ENCODE measurements around the gene ZNF319. TPM values are rescaled to one million over a fixed set of nuclear protein-coding genes. Genes with fewer than 3 reads are reported as not detected.

ZNF319 gene
- total and polyA plus RNA-seq, 2 of the 8 experiments (the other 6 are each of a cell fraction or from before 2014, with no cell fraction given): 3.3 to 5.5 TPM

DNA sequence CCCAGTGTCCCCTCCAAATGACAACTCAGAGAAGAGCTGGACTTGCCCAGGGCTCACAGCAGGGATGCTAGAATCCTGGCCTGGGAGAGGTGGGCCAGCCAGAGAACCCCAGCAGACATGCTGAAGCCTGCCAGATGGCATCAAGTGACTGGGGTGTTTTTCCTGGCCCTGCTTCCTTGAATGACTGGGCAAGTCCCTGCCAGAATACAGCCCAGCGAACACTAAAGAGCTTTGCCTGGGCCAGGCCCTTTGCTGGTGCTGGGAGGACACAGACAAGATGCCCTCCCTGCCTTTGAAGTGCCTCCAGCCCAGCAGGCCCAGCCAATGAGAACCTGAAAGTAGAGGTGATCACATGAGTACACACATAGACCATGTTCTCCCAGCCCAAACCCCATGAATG lies 11.5 kb downstream of the ZNF319 start:
- no peak overlapping the region for H3K9ac ChIP-seq (replicated peaks in 1 of 4; ENCODE audit: extremely low read depth in 1 of 4, low read depth in 3 of 4, low read length in 3 of 4)
- no peak overlapping the region for H3K27ac ChIP-seq (ENCODE audit: low read depth, low read length)
- no peaks in the 10 kb centered on the region for H3K36me3 ChIP-seq (ENCODE audit: control insufficient read depth in 2 of 4, insufficient read depth in 4 of 4, low read length in 3 of 4)
- H4K8ac ChIP-seq (ENCODE audit: extremely low read depth, insufficient read depth, low read length): no peak overlapping the region
- no peak overlapping the region for H2AFZ ChIP-seq (ENCODE audit: low read length)
- H3K18ac ChIP-seq (ENCODE audit: extremely low read depth, low read length): no peak overlapping the region
- FAIRE-seq: no peak
- H3K79me1 ChIP-seq (ENCODE audit: low read depth, low read length): no peaks in the 10 kb centered on the region
- no peak overlapping the region for H3K4me3 ChIP-seq (ENCODE audit: extremely low read depth in 1 of 4, insufficient read depth in 2 of 4, low read depth in 3 of 4, low read length in 4 of 4)
- H2BK20ac ChIP-seq (ENCODE audit: low read length): no peak overlapping the region
- no peak overlapping the region for H3K4ac ChIP-seq (replicated peaks; ENCODE audit: insufficient read length, low read depth, low read length)
- no peak overlapping the region for H3K56ac ChIP-seq (replicated peaks; ENCODE audit: insufficient read length, low read depth, low read length)
- no peak overlapping the region for H4K5ac ChIP-seq (ENCODE audit: insufficient read length, low read depth, low read length)
- H3K4me1 ChIP-seq (replicated peaks in 1 of 4; ENCODE audit: control insufficient read depth in 3 of 4, insufficient read depth in 4 of 4, low read length in 3 of 4): peaks cover 0 to 16% (median 6%) of the 10 kb centered on the region in 4 experiments; a peak in 4 of 7 replicates
- H3K14ac ChIP-seq (ENCODE audit: insufficient read length): no peak overlapping the region
- H3K23ac ChIP-seq (ENCODE audit: insufficient read length): no peak overlapping the region
- ChIA-PET CTCF (ENCODE audit: partially characterized antibody) (interaction anchor here (1.5 to 26.3 kb wide), 3 partner anchors 16 to 87 kb away, joined by 4 to 305 read pairs (median 6); no protein-coding TSS in a partner anchor), POLR2A (ENCODE audit: partially characterized antibody) (interaction anchor here (1.9 to 2.6 kb wide), 2 partner anchors 8 to 11 kb away, joined by 6 to 7 read pairs; partner anchors contain the start of gene ZNF319)
- no peak overlapping the region for H3K4me2 ChIP-seq (ENCODE audit: insufficient read depth in 1 of 2, low read depth in 2 of 2, low read length in 2 of 2)
- H4K91ac ChIP-seq (replicated peaks; ENCODE audit: insufficient read length, low read length): peak overlapping the region; percentile 23
- 83% methylated on average over 1 of the region's 1 CpG; no CpG with 5 or more reads in 1 of the 2 experiments for WGBS, 2 experiments (ENCODE audit: extremely low coverage in 1 of 2, insufficient coverage in 1 of 2, insufficient read length in 1 of 2, insufficient replicate concordance in 2 of 2, low coverage in 1 of 2, low lambda C conversion rate in 2 of 2, missing lambda C conversion rate in 1 of 2)
- no peaks in the 10 kb centered on the region for H3K9me3 ChIP-seq (ENCODE audit: insufficient read depth in 2 of 2, low read depth in 1 of 2, low read length in 1 of 2)
- peaks cover 2 to 27% (median 18%) of the 10 kb centered on the region in 4 experiments for H3K27me3 ChIP-seq (replicated peaks in 1 of 4; ENCODE audit: control insufficient read depth in 3 of 4, extremely low read depth in 1 of 4, insufficient read depth in 3 of 4, low read length in 3 of 4)
- no peak for DNase-seq (ENCODE audit: low read depth in 1 of 2, low spot score in 2 of 2)
- H3K79me2 ChIP-seq (ENCODE audit: control insufficient read depth in 1 of 2, insufficient read depth in 2 of 2, low read length in 2 of 2): no peaks in the 10 kb centered on the region
- H2BK15ac ChIP-seq (ENCODE audit: low read length): no peak overlapping the region
- no peak overlapping the region for H2AK5ac ChIP-seq (ENCODE audit: low read depth, low read length)
- peaks cover 12% of the 10 kb centered on the region; the same call in 1 of the 2 replicates for H3K23me2 ChIP-seq (ENCODE audit: low read depth, low read length)
- H2BK120ac ChIP-seq (replicated peaks; ENCODE audit: low read depth, low read length): no peak overlapping the region
- peaks cover 0 to 1% of the 10 kb centered on the region in 2 experiments for H4K20me1 ChIP-seq (replicated peaks in 1 of 2; ENCODE audit: control insufficient read depth in 1 of 2, insufficient read depth in 2 of 2, low read length in 2 of 2)
- no peak overlapping the region for H2BK5ac ChIP-seq (ENCODE audit: low read depth, low read length)
- H2BK12ac ChIP-seq (ENCODE audit: low read depth, low read length): no peak overlapping the region
- TF ChIP-seq CBX5 (IDR thresholded peaks at IDR 0.05; ENCODE audit: low read depth, low read length) (no peak), KDM5A (IDR thresholded peaks at IDR 0.05; ENCODE audit: low read length) (no peak), KDM4A (IDR thresholded peaks at IDR 0.05; ENCODE audit: low read depth, low read length, severe bottlenecking) (no peak), CHD1 (IDR thresholded peaks at IDR 0.05; ENCODE audit: low read depth, low read length) (no peak), SP1 (IDR thresholded peaks at IDR 0.05; ENCODE audit: low read depth, low read length) (no peak), SAP30 (IDR thresholded peaks at IDR 0.05; ENCODE audit: insufficient read depth, insufficient replicate concordance, low read length) (no peak), POLR2AphosphoS5 (IDR thresholded peaks at IDR 0.05; ENCODE audit: low read depth, low read length) (no peak), JUN (IDR thresholded peaks at IDR 0.05; ENCODE audit: low read depth, low read length) (no peak), CREB1 (IDR thresholded peaks at IDR 0.05) (no peak), ZNF274 (IDR thresholded peaks at IDR 0.05; ENCODE audit: borderline replicate concordance, extremely low read depth, low read length) (no peak), SIN3A (conservative IDR thresholded peaks at IDR 0.05 in 1 of 2, IDR thresholded peaks at IDR 0.05 in 1 of 2; ENCODE audit: low read depth in 1 of 2, low read length in 2 of 2) (no peak), EZH2 (IDR thresholded peaks at IDR 0.05; ENCODE audit: low read depth, low read length, severe bottlenecking) (no peak), RXRA (IDR thresholded peaks at IDR 0.05; ENCODE audit: insufficient read depth, low read depth, low read length) (no peak)
- TF ChIP-seq, protein P1, sequence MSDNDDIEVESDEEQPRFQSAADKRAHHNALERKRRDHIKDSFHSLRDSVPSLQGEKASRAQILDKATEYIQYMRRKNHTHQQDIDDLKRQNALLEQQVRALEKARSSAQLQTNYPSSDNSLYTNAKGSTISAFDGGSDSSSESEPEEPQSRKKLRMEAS (IDR thresholded peaks at IDR 0.05): no peak
